H9 (cell line): ENCODE results near the gene MAST4. TPM values are rescaled to one million over a fixed set of nuclear protein-coding genes. Genes with fewer than 3 reads are reported as not detected.

ENCODE experiments used
- DNase-seq: peaks from one replicate; pipeline ENCODE4 v3.0.0-alpha.2; 2017
- H2AFZ ChIP-seq: one replicate; pipeline ENCODE4 v1.6.1; 2013; ENCODE audit warnings: mild to moderate bottlenecking, low read length, control low read depth, moderate library complexity
- H2AK5ac ChIP-seq: 2 replicates; pipeline ENCODE4 v1.6.1; 2013; ENCODE audit warnings: low read length, control low read depth, mixed read lengths; ENCODE audit not compliant: insufficient read length
- H2BK120ac ChIP-seq: one replicate; pipeline ENCODE4 v1.6.1; 2013; ENCODE audit warnings: low read depth, mild to moderate bottlenecking, low read length, control low read depth, inconsistent platforms; ENCODE audit not compliant: poor library complexity, severe bottlenecking
- H2BK12ac ChIP-seq: 2 replicates; pipeline ENCODE4 v1.6.1; 2013; ENCODE audit warnings: low read length, control low read depth, mixed read lengths, low read depth; ENCODE audit not compliant: insufficient read length
- H2BK15ac ChIP-seq: 2 replicates; pipeline ENCODE4 v1.6.1; 2013; ENCODE audit warnings: low read depth, low read length, control low read depth
- H2BK20ac ChIP-seq: one replicate; pipeline ENCODE4 v1.6.1; 2013; ENCODE audit warnings: low read depth, mild to moderate bottlenecking, low read length, control low read depth, inconsistent platforms; ENCODE audit not compliant: poor library complexity, severe bottlenecking
- H2BK5ac ChIP-seq: 2 replicates; pipeline ENCODE4 v1.6.1; 2013; ENCODE audit warnings: low read length, control low read depth, mixed read lengths; ENCODE audit not compliant: insufficient read length
- H3K14ac ChIP-seq: 2 replicates; pipeline ENCODE4 v1.6.1; 2013; ENCODE audit warnings: low read length, control low read depth; ENCODE audit not compliant: insufficient read depth
- H3K18ac ChIP-seq: 2 replicates; pipeline ENCODE4 v1.6.1; 2013; ENCODE audit warnings: low read depth, mild to moderate bottlenecking, mixed read lengths, low read length, control low read depth; ENCODE audit not compliant: insufficient read length
- H3K23ac ChIP-seq: 2 replicates; pipeline ENCODE4 v1.6.1; 2013; ENCODE audit warnings: low read length, control low read depth, mixed read lengths, low read depth; ENCODE audit not compliant: insufficient read length
- H3K23me2 ChIP-seq: 2 replicates; pipeline ENCODE4 v1.6.1; 2013; ENCODE audit warnings: low read depth, mild to moderate bottlenecking, mixed read lengths, low read length, control low read depth; ENCODE audit not compliant: insufficient read length, poor library complexity, severe bottlenecking
- H3K27ac ChIP-seq: 2 replicates; pipeline ENCODE4 v1.5.1; 2013; ENCODE audit warnings: low read length, control low read depth, mixed read lengths, low read depth; ENCODE audit not compliant: insufficient read length
- H3K27me3 ChIP-seq: 2 replicates; pipeline ENCODE4 v1.6.1; 2013; ENCODE audit warnings: low read length, control low read depth, inconsistent platforms; ENCODE audit not compliant: insufficient read depth
- H3K4ac ChIP-seq: 2 replicates; pipeline ENCODE4 v1.6.1; 2013; ENCODE audit warnings: low read depth, mild to moderate bottlenecking, control low read depth, inconsistent platforms, low read length, moderate library complexity
- H3K4me1 ChIP-seq: 2 replicates; pipeline ENCODE4 v1.6.1; 2013; ENCODE audit warnings: low read length, control low read depth, inconsistent platforms; ENCODE audit not compliant: insufficient read depth
- H3K4me2 ChIP-seq: 2 replicates; pipeline ENCODE4 v1.6.1; 2013; ENCODE audit warnings: low read length, control low read depth, mixed read lengths; ENCODE audit not compliant: insufficient read length, insufficient read depth
- H3K56ac ChIP-seq: 2 replicates; pipeline ENCODE4 v1.6.1; 2013; ENCODE audit warnings: low read depth, mild to moderate bottlenecking, mixed read lengths, low read length, control low read depth; ENCODE audit not compliant: insufficient read length
- H3K79me1 ChIP-seq: 2 replicates; pipeline ENCODE4 v1.6.1; 2013; ENCODE audit warnings: low read depth, mild to moderate bottlenecking, moderate library complexity, low read length, control low read depth, inconsistent platforms; ENCODE audit not compliant: insufficient read depth, poor library complexity, severe bottlenecking
- H3K79me2 ChIP-seq: 2 replicates; pipeline ENCODE4 v1.6.1; 2013; ENCODE audit warnings: low read length, control low read depth, inconsistent platforms; ENCODE audit not compliant: insufficient read depth
- H3K9ac ChIP-seq: 2 replicates; pipeline ENCODE4 v1.6.1; 2013; ENCODE audit warnings: low read length, control low read depth, mixed read lengths; ENCODE audit not compliant: insufficient read length; ENCODE audit errors: extremely low read depth
- H3K9me3 ChIP-seq: one replicate; pipeline ENCODE4 v1.6.1; 2013; ENCODE audit warnings: low read depth, low read length, inconsistent platforms; ENCODE audit not compliant: control insufficient read depth
- H3T11ph ChIP-seq: one replicate; pipeline ENCODE4 v1.6.1; 2013; ENCODE audit warnings: mild to moderate bottlenecking, low read length, control low read depth, inconsistent platforms
- H4K20me1 ChIP-seq: one replicate; pipeline ENCODE4 v1.6.1; 2013; ENCODE audit not compliant: control insufficient read depth, insufficient read length, insufficient read depth
- H4K5ac ChIP-seq: 2 replicates; pipeline ENCODE4 v1.6.1; 2013; ENCODE audit warnings: low read depth, mild to moderate bottlenecking, mixed read lengths, low read length, control low read depth; ENCODE audit not compliant: insufficient read length
- H4K8ac ChIP-seq: replicated peaks from 2 replicates; pipeline ENCODE4 v1.6.1; 2013; ENCODE audit warnings: low read length, control low read depth, mixed read lengths, low read depth; ENCODE audit not compliant: insufficient read length
- H4K91ac ChIP-seq: 2 replicates; pipeline ENCODE4 v1.6.1; 2013; ENCODE audit warnings: low read depth, mild to moderate bottlenecking, moderate library complexity, mixed read lengths, low read length, control low read depth; ENCODE audit not compliant: insufficient read length
- H3K27ac Mint-ChIP-seq, 3 experiments: 2 replicates in 2 of 3; 3 replicates in 1 of 3; pipeline ENCODE4 v1.8.0; 2020 to 2021; ENCODE audit warnings: mixed read lengths in 3 of 3, mild to moderate bottlenecking in 1 of 3, moderate library complexity in 1 of 3
- H3K27me3 Mint-ChIP-seq: 2 replicates; pipeline ENCODE4 v1.8.0; 2021; ENCODE audit warnings: low read depth, mild to moderate bottlenecking, moderate library complexity, mixed read lengths
- H3K36me3 Mint-ChIP-seq, 3 experiments: 2 replicates in 2 of 3; 3 replicates in 1 of 3; pipeline ENCODE4 v1.8.0; 2020 to 2021; ENCODE audit warnings: low read depth in 3 of 3, mixed read lengths in 3 of 3; ENCODE audit not compliant: insufficient read depth in 1 of 3
- H3K4me1 Mint-ChIP-seq, 2 experiments: 2 replicates each; pipeline ENCODE4 v1.8.0; 2020; ENCODE audit warnings: mixed read lengths in 2 of 2
- H3K4me3 Mint-ChIP-seq, 2 experiments: 2 replicates in 1 of 2; 3 replicates in 1 of 2; pipeline ENCODE4 v1.8.0; 2020 to 2021; ENCODE audit warnings: mild to moderate bottlenecking in 2 of 2, mixed read lengths in 2 of 2, moderate library complexity in 1 of 2
- H3K9me3 Mint-ChIP-seq, 2 experiments: 2 replicates in 1 of 2; 3 replicates in 1 of 2; pipeline ENCODE4 v1.8.0; 2020; ENCODE audit warnings: mild to moderate bottlenecking in 2 of 2, mixed read lengths in 2 of 2, moderate library complexity in 1 of 2
- CTCF ChIP-seq: fragments of 200-600 bp; sonication (generic); conservative IDR thresholded peaks from 3 replicates; pipeline ENCODE4 v1.8.0; 2021; ENCODE audit warnings: antibody characterized with exemption, mild to moderate bottlenecking
- WGBS: extraction: QIAGEN DNeasy Blood & Tissue Kit; methylation state at CpG from one replicate; pipeline ENCODE4 v1.1.7; 2013; ENCODE audit warnings: missing lambda C conversion rate, low lambda C conversion rate, mixed read lengths; ENCODE audit not compliant: insufficient read length; ENCODE audit errors: extremely low coverage; 5-methylcytosine and 5-hydroxymethylcytosine counted together
- total RNA-seq: library from RNA; stranded (reverse); gene quantifications from 2 replicates; pipeline ENCODE4 v1.2.1, GENCODE V29; 2021

Gene MAST4
- total RNA-seq, 1 experiment from 2014 or later: 3.7 TPM

GRCh38 chr5:67021962-67022361 is 425.8 kb downstream of the MAST4 start:
- DNase-seq: no peak
- Histone ChIP-seq H3T11ph (no peak overlapping the region), H4K8ac (no peak overlapping the region), H3K23ac (no peak overlapping the region), H2AK5ac (no peak overlapping the region), H3K4ac (no peak overlapping the region), H3K79me2 (no peaks in the 10 kb centered on the region), H3K79me1 (no peaks in the 10 kb centered on the region), H2BK15ac (no peak overlapping the region), H3K18ac (no peak overlapping the region), H2BK120ac (no peak overlapping the region), H3K9ac (no peak overlapping the region), H3K4me2 (no peak overlapping the region), H4K20me1 (no peaks in the 10 kb centered on the region), H2BK20ac (no peak overlapping the region), H3K14ac (no peak overlapping the region), H2BK5ac (no peak overlapping the region), H3K27ac (no peak overlapping the region), H3K4me1 (no peaks in the 10 kb centered on the region), H4K91ac (no peak overlapping the region), H2BK12ac (no peak overlapping the region), H3K27me3 (no peaks in the 10 kb centered on the region), H3K56ac (no peak overlapping the region), H2AFZ (no peak overlapping the region), H3K23me2 (no peaks in the 10 kb centered on the region), H3K9me3 (no peaks in the 10 kb centered on the region), H4K5ac (no peak overlapping the region)
- Mint-ChIP-seq H3K27ac (no peak overlapping the region), H3K27me3 (no peaks in the 10 kb centered on the region), H3K4me1 (peaks cover 4 to 6% of the 10 kb centered on the region in 2 experiments), H3K36me3 (no peaks in the 10 kb centered on the region; a peak in 1 of 7 replicates), H3K4me3 (no peak overlapping the region), H3K9me3 (no peaks in the 10 kb centered on the region)
- no CpG with 5 or more reads among the region's 3 CpGs for WGBS
- TF ChIP-seq CTCF: no peak
